Measurements from ENCODE around the gene NTRK3. TPM values are rescaled to one million over a fixed set of nuclear protein-coding genes. Genes with fewer than 3 reads are reported as not detected.

Gene NTRK3
- total RNA-seq, 1 experiment from 2014 or later = not detected

- BruUV-seq (replicated peaks) = no TSS peak
- Histone ChIP-seq H3K9me2 (replicated peaks; ENCODE audit: low read length) (no peaks in the 10 kb centered on the region), H3K36me3 (ENCODE audit: low read depth, low read length) (no peaks in the 10 kb centered on the region), H3K9me3 (ENCODE audit: low read length) (no peaks in the 10 kb centered on the region), H3K79me2 (ENCODE audit: low read length) (no peaks in the 10 kb centered on the region), H3K27me3 (ENCODE audit: low read length) (no peaks in the 10 kb centered on the region), H2AFZ (ENCODE audit: low read length) (no peak overlapping the region), H3K9ac (ENCODE audit: low read length) (no peak overlapping the region), H3K27ac (ENCODE audit: low read length) (no peak overlapping the region), H3F3A (ENCODE audit: low read length, unreplicated experiment) (no peaks in the 10 kb centered on the region), H3K4me3 (ENCODE audit: low read length) (no peak overlapping the region), H3K4me2 (ENCODE audit: low read length) (no peak overlapping the region), H4K20me1 (ENCODE audit: low read length) (no peaks in the 10 kb centered on the region), H3K4me1 (ENCODE audit: insufficient read depth, low read length) (no peaks in the 10 kb centered on the region)
- POLR2A ChIA-PET (ENCODE audit: unreplicated experiment) = no interaction called here
- DNase-seq (no peak), ATAC-seq (no peak)
- CTCF ChIA-PET = no interaction called here
- TF ChIP-seq EZH2 (IDR thresholded peaks at IDR 0.05; ENCODE audit: low read length, unreplicated experiment) (no peak), CTCF (conservative IDR thresholded peaks at IDR 0.05; ENCODE audit: low read depth, low read length) (no peak), EZH2phosphoT487 (IDR thresholded peaks at IDR 0.05; ENCODE audit: borderline replicate concordance, low read length) (no peak)
- intact Hi-C loops (cut with micrococcal nuclease) = no loop called here
Measured at GRCh38 chr15:87860743-87861142, 395.8 kb downstream of the NTRK3 start.

GRCh38 chr15:87858651-87859050, 397.9 kb downstream of the NTRK3 start:
- Histone ChIP-seq H4K20me1 (ENCODE audit: low read length) (no peaks in the 10 kb centered on the region), H3K79me2 (ENCODE audit: low read length) (no peaks in the 10 kb centered on the region), H3K36me3 (ENCODE audit: low read depth, low read length) (no peaks in the 10 kb centered on the region), H3K9ac (ENCODE audit: low read length) (no peak overlapping the region), H3K9me2 (replicated peaks; ENCODE audit: low read length) (no peaks in the 10 kb centered on the region), H3K27ac (ENCODE audit: low read length) (no peak overlapping the region), H3K4me3 (ENCODE audit: low read length) (no peak overlapping the region), H3K27me3 (ENCODE audit: low read length) (no peaks in the 10 kb centered on the region), H3K9me3 (ENCODE audit: low read length) (no peaks in the 10 kb centered on the region), H2AFZ (ENCODE audit: low read length) (no peak overlapping the region), H3K4me2 (ENCODE audit: low read length) (no peak overlapping the region), H3K4me1 (ENCODE audit: insufficient read depth, low read length) (no peaks in the 10 kb centered on the region), H3F3A (ENCODE audit: low read length, unreplicated experiment) (no peaks in the 10 kb centered on the region)
- TF ChIP-seq EZH2 (IDR thresholded peaks at IDR 0.05; ENCODE audit: low read length, unreplicated experiment) = no peak
- no peak for TF ChIP-seq EZH2phosphoT487 (IDR thresholded peaks at IDR 0.05; ENCODE audit: borderline replicate concordance, low read length)
- TF ChIP-seq CTCF (conservative IDR thresholded peaks at IDR 0.05; ENCODE audit: low read depth, low read length) = no peak
- BruUV-seq (replicated peaks) = no TSS peak
- DNase-seq (no peak), ATAC-seq (no peak)
- CTCF ChIA-PET = no interaction called here
- POLR2A ChIA-PET (ENCODE audit: unreplicated experiment) = no interaction called here
- intact Hi-C loops (cut with micrococcal nuclease) = no loop called here

- ATAC-seq (no peak), DNase-seq (no peak)
- no peak overlapping the region for H3K4me2 ChIP-seq (ENCODE audit: low read length)
- no TSS peak for BruUV-seq (replicated peaks)
- no peak overlapping the region for H3K4me3 ChIP-seq (ENCODE audit: low read length)
- no peaks in the 10 kb centered on the region for H4K20me1 ChIP-seq (ENCODE audit: low read length)
- CTCF ChIA-PET = no interaction called here
- H3F3A ChIP-seq (ENCODE audit: low read length, unreplicated experiment) = no peaks in the 10 kb centered on the region
- H3K79me2 ChIP-seq (ENCODE audit: low read length) = no peaks in the 10 kb centered on the region
- no peaks in the 10 kb centered on the region for H3K36me3 ChIP-seq (ENCODE audit: low read depth, low read length)
- TF ChIP-seq CTCF (conservative IDR thresholded peaks at IDR 0.05; ENCODE audit: low read depth, low read length) = no peak
- TF ChIP-seq EZH2 (IDR thresholded peaks at IDR 0.05; ENCODE audit: low read length, unreplicated experiment) = no peak
- no peak for TF ChIP-seq EZH2phosphoT487 (IDR thresholded peaks at IDR 0.05; ENCODE audit: borderline replicate concordance, low read length)
- H3K9me2 ChIP-seq (replicated peaks; ENCODE audit: low read length) = no peaks in the 10 kb centered on the region
- no peaks in the 10 kb centered on the region for H3K9me3 ChIP-seq (ENCODE audit: low read length)
- POLR2A ChIA-PET (ENCODE audit: unreplicated experiment) = no interaction called here
- H3K9ac ChIP-seq (ENCODE audit: low read length) = no peak overlapping the region
- H3K27ac ChIP-seq (ENCODE audit: low read length) = no peak overlapping the region
- intact Hi-C loops (cut with micrococcal nuclease) = no loop called here
- H3K27me3 ChIP-seq (ENCODE audit: low read length) = no peaks in the 10 kb centered on the region
- H3K4me1 ChIP-seq (ENCODE audit: insufficient read depth, low read length) = no peaks in the 10 kb centered on the region
- no peak overlapping the region for H2AFZ ChIP-seq (ENCODE audit: low read length)
Measured at GRCh38 chr15:87851497-87851896, 405.0 kb downstream of the NTRK3 start.

Measured in PC-3 (cell line).